ENCODE measurements around the gene CACFD1.

- no peak for TF ChIP-seq EP300 (IDR thresholded peaks at IDR 0.05)
- TF ChIP-seq, protein P1, sequence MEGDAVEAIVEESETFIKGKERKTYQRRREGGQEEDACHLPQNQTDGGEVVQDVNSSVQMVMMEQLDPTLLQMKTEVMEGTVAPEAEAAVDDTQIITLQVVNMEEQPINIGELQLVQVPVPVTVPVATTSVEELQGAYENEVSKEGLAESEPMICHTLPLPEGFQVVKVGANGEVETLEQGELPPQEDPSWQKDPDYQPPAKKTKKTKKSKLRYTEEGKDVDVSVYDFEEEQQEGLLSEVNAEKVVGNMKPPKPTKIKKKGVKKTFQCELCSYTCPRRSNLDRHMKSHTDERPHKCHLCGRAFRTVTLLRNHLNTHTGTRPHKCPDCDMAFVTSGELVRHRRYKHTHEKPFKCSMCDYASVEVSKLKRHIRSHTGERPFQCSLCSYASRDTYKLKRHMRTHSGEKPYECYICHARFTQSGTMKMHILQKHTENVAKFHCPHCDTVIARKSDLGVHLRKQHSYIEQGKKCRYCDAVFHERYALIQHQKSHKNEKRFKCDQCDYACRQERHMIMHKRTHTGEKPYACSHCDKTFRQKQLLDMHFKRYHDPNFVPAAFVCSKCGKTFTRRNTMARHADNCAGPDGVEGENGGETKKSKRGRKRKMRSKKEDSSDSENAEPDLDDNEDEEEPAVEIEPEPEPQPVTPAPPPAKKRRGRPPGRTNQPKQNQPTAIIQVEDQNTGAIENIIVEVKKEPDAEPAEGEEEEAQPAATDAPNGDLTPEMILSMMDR (IDR thresholded peaks at IDR 0.05), result no peak
- no peak for TF ChIP-seq POLR2A (IDR thresholded peaks at IDR 0.05)
These were observed 11.2 kb downstream of the CACFD1 start for GRCh38 chr9:133470988-133471387.

Measured in tibial nerve (tissue), 4 donors.